GM19238 (cell line): ENCODE data around the gene WDFY4.

Experiments used
- DNase-seq: peaks from one replicate; pipeline ENCODE4 v3.0.0; 2011; ENCODE audit warnings: low spot score; ENCODE audit not compliant: insufficient read length

WDFY4 gene

GRCh38 chr10:48653944-48654698, 30.6 kb upstream of the WDFY4 start:
- DNase-seq = no peak

- DNase-seq = no peak
These were observed 29.0 kb upstream of the WDFY4 start for GRCh38 chr10:48655411-48656240.

GRCh38 chr10:48656241-48656913, 28.3 kb upstream of the WDFY4 start:
- DNase-seq = peak; percentile 83

GRCh38 chr10:48656914-48657305, 27.8 kb upstream of the WDFY4 start:
- DNase-seq = no peak

- no peak for DNase-seq
These were observed 27.3 kb upstream of the WDFY4 start for GRCh38 chr10:48657416-48657815.

- no peak for DNase-seq
These were observed 26.3 kb upstream of the WDFY4 start for GRCh38 chr10:48658243-48658974.

- no peak for DNase-seq
These were observed 25.8 kb upstream of the WDFY4 start for GRCh38 chr10:48658975-48659269.

GRCh38 chr10:48659790-48660189, 24.9 kb upstream of the WDFY4 start:
- DNase-seq = no peak

GRCh38 chr10:48661441-48661840, 23.2 kb upstream of the WDFY4 start:
- DNase-seq = no peak

- DNase-seq = no peak
These were observed 16.6 kb upstream of the WDFY4 start for GRCh38 chr10:48667960-48668590.

GRCh38 chr10:48670978-48671913, 13.4 kb upstream of the WDFY4 start:
- no peak for DNase-seq

GRCh38 chr10:48671914-48672595, 12.6 kb upstream of the WDFY4 start:
- DNase-seq = no peak

- DNase-seq = no peak
These were observed 11.9 kb upstream of the WDFY4 start for GRCh38 chr10:48672596-48673265.

GRCh38 chr10:48677625-48678024, 7.0 kb upstream of the WDFY4 start:
- no peak for DNase-seq

- DNase-seq = no peak
These were observed 6.6 kb upstream of the WDFY4 start for GRCh38 chr10:48678041-48678440.

GRCh38 chr10:48681740-48682139, 2.9 kb upstream of the WDFY4 start:
- DNase-seq = no peak

- DNase-seq = no peak
These were observed 2.4 kb upstream of the WDFY4 start for GRCh38 chr10:48682265-48682664.

GRCh38 chr10:48683424-48683823, 1.2 kb upstream of the WDFY4 start:
- no peak for DNase-seq

- no peak for DNase-seq
These were observed 805 bp upstream of the WDFY4 start for GRCh38 chr10:48683868-48684267.
